ENCODE data around the gene MEFV. TPM values are rescaled to one million over a fixed set of nuclear protein-coding genes. Genes with fewer than 3 reads are reported as not detected.
"Not testable (repeated sequence)": the region's sequence is repeated elsewhere in the genome, so short reads cannot be mapped to it uniquely, and the experiment has no call there.

Gene MEFV
- total RNA-seq, 4 donors from 2014 or later, result 0.21 to 12.0 (median 1.1) TPM

GRCh38 chr16:3198334-3199072 is 57.9 kb downstream of the MEFV start:
- H3K4me1 ChIP-seq, result no peaks in the 10 kb centered on the region
- intact Hi-C loops (cut with DNase I; ENCODE audit: low total_unique reads), result no loop called here
- DNase-seq, result no peak
- no peaks in the 10 kb centered on the region for H3K36me3 ChIP-seq
- peaks cover 0 to 31% of the 10 kb centered on the region in 2 donors for H3K27me3 ChIP-seq
- H3K4me3 ChIP-seq, result no peak overlapping the region
- H3K27ac ChIP-seq, result no peak overlapping the region
- no peaks in the 10 kb centered on the region for H3K9me3 ChIP-seq
- no peak for TF ChIP-seq POLR2A (IDR thresholded peaks at IDR 0.05)
- TF ChIP-seq CTCF (IDR thresholded peaks at IDR 0.05), result no peak

- H3K4me3 ChIP-seq; H3K9me3 ChIP-seq; H3K27ac ChIP-seq; intact Hi-C loops (cut with DNase I; ENCODE audit: low total_unique reads); H3K36me3 ChIP-seq; H3K4me1 ChIP-seq; DNase-seq: not testable (repeated sequence)
- H3K27me3 ChIP-seq, result peaks cover 0 to 38% of the 10 kb centered on the region in 2 donors
These were observed 58.6 kb downstream of the MEFV start for GRCh38 chr16:3197694-3198333.

- intact Hi-C loops (cut with DNase I; ENCODE audit: low total_unique reads), result no loop called here
- no peaks in the 10 kb centered on the region for H3K4me1 ChIP-seq
- H3K9me3 ChIP-seq, result no peaks in the 10 kb centered on the region
- TF ChIP-seq CTCF (IDR thresholded peaks at IDR 0.05) (no peak), POLR2A (IDR thresholded peaks at IDR 0.05) (no peak)
- DNase-seq, result no peak
- H3K27ac ChIP-seq, result no peak overlapping the region
- H3K36me3 ChIP-seq, result no peaks in the 10 kb centered on the region
- no peak overlapping the region for H3K4me3 ChIP-seq
- H3K27me3 ChIP-seq, result peaks cover 2 to 56% of the 10 kb centered on the region in 2 donors
These were observed 60.5 kb downstream of the MEFV start for GRCh38 chr16:3195975-3196374.

GRCh38 chr16:3194792-3195191 is 61.6 kb downstream of the MEFV start:
- H3K27ac ChIP-seq, result no peak overlapping the region
- no peak for DNase-seq
- no peaks in the 10 kb centered on the region for H3K4me1 ChIP-seq
- H3K4me3 ChIP-seq, result no peak overlapping the region
- H3K36me3 ChIP-seq, result no peaks in the 10 kb centered on the region
- no peaks in the 10 kb centered on the region for H3K9me3 ChIP-seq
- TF ChIP-seq POLR2A (IDR thresholded peaks at IDR 0.05), result no peak
- no peak for TF ChIP-seq CTCF (IDR thresholded peaks at IDR 0.05)
- intact Hi-C loops (cut with DNase I; ENCODE audit: low total_unique reads), result no loop called here
- peaks cover 6 to 68% of the 10 kb centered on the region in 2 donors for H3K27me3 ChIP-seq

GRCh38 chr16:3193221-3194212 is 62.9 kb downstream of the MEFV start:
- intact Hi-C loops (cut with DNase I; ENCODE audit: low total_unique reads), result no loop called here

More at GRCh38 chr16:3193221-3194212, 62.9 kb downstream of the MEFV start:
- TF ChIP-seq POLR2A (IDR thresholded peaks at IDR 0.05), result no peak
- no peak for TF ChIP-seq CTCF (IDR thresholded peaks at IDR 0.05)
- no peak overlapping the region for H3K27ac ChIP-seq
- no peaks in the 10 kb centered on the region for H3K4me1 ChIP-seq
- H3K4me3 ChIP-seq, result no peak overlapping the region
- no peaks in the 10 kb centered on the region for H3K36me3 ChIP-seq
- peaks cover 19 to 81% of the 10 kb centered on the region in 2 donors for H3K27me3 ChIP-seq
- H3K9me3 ChIP-seq, result no peaks in the 10 kb centered on the region
- no peak for DNase-seq
